HG02943 (cell line): ENCODE results near the gene GPR35.

Experiments used
- ATAC-seq: cut with Tn5 transposase; IDR thresholded peaks from one replicate; pipeline ENCODE4 v1.9.1; 2021; ENCODE audit warnings: mild to moderate bottlenecking, low read depth, moderate library complexity; ENCODE audit not compliant: unreplicated experiment

The GPR35 gene

DNA sequence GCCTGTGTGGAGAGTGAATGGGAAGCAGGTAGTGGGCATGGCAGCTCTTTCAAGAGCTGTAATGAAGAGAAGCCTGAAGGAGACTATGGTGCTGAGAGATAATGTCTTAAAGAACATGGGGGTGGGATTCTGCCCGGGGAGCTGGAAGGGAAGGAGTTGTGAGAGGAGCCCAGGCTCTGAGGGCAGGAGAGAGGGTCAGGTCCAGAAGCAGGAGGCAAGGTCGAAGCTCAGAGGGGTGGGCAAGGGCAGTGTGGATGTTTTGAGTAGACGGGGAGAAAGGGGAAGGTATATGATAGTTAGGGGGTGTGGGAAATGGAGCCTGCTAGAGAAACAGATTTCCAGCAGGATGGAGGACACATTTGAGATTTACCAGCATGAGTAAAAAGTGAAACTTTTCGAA is 36.6 kb upstream of the GPR35 start:
- ATAC-seq = no peak

- no peak for ATAC-seq
Measured at GRCh38 chr2:240589375-240589774, 35.9 kb upstream of the GPR35 start.

DNA sequence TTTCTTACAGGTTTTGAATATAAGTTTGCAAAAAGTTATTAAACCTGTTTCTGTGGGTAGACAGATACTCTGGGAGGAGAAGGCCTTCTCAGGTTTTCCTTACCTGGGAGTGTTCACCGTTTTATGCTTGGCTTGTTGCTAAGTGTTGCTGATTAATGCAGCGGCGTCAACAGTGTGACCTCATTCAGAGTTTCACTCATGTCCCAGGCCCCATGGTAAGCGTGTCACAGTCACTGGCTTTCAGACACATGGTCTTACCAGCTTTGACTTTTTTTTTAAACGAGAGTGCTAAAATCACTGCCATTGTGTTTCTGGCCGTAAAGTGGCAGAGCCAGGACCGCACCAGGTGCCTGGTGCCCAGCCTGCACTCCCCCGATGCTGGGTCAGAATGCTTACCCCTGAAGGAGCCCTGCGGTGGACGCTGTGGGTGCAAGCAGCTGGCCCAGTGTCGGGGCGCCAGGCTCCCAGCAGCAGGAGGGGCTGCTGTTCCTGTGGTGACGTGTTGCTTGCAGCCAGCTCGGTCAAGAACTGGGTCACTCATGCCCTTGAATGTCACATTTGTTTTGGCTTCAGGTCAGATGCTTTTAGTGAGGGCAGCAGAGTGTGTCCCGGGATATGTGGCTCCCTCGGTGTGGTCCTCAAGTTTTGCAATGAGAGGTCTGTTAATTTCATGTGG is 35.3 kb upstream of the GPR35 start:
- ATAC-seq = no peak

DNA sequence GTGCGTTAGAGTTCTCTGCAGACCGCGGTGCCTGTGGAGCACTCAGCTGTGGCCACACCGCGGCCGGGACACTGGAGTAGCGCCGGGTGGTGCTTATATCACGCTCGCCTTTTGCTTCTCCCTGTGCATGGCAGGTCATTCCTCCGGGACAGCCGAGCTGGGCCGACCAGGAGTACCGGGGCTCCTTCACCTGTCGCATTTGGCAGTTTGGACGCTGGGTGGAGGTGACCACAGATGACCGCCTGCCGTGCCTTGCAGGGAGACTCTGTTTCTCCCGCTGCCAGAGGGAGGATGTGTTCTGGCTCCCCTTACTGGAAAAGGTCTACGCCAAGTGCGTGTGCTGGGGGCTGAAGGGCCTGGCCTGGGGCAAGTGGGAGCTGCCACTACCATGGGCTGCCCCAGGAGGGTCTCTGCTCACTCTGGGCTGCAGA is 34.6 kb upstream of the GPR35 start:
- ATAC-seq = no peak

GRCh38 chr2:240591226-240591625 is 34.1 kb upstream of the GPR35 start:
- ATAC-seq = no peak

DNA sequence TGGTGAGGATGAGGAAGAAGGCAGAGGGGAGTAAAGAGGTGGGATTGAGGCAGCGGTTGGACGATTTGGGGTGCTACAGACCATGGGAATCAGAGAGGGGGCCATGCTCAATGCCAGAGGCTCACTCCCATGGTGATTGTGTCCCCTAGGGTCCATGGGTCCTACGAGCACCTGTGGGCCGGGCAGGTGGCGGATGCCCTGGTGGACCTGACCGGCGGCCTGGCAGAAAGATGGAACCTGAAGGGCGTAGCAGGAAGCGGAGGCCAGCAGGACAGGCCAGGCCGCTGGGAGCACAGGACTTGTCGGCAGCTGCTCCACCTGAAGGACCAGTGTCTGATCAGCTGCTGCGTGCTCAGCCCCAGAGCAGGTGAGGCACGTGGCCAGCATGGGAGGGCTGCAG is 33.5 kb upstream of the GPR35 start:
- no peak for ATAC-seq

DNA sequence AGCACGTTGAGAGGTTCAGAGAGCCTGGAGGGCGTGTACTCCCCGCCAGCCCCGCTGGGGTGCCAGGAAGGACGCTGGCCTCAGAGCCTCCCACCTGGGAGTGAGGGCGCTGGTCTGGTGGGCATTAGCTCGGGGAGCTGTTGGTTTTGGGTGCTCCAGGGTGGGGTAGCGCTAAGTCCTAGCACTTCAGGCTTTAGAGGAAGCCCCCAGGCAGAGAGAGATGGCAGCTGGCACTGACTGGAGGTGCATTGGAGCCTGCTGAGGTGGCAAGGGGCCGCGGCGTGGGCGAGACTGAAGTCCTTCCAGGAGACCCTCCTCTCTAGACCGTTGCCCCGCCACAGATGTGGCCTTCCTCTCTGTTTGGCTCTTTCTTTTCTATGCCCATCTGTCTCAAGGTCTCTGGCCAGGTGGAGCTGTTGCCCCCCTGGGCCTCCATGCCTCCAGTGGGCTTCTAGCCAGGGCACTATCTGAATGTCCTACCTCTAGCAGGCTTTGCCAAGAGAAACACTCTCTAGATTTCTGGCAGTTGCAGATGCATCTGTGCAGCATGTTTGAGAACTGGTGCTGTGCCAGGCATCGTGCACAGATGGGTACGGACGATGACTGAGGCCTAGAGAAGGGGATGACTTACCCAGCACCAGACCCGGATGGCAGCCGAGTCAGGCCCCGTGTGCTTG is 32.1 kb upstream of the GPR35 start:
- no peak for ATAC-seq

DNA sequence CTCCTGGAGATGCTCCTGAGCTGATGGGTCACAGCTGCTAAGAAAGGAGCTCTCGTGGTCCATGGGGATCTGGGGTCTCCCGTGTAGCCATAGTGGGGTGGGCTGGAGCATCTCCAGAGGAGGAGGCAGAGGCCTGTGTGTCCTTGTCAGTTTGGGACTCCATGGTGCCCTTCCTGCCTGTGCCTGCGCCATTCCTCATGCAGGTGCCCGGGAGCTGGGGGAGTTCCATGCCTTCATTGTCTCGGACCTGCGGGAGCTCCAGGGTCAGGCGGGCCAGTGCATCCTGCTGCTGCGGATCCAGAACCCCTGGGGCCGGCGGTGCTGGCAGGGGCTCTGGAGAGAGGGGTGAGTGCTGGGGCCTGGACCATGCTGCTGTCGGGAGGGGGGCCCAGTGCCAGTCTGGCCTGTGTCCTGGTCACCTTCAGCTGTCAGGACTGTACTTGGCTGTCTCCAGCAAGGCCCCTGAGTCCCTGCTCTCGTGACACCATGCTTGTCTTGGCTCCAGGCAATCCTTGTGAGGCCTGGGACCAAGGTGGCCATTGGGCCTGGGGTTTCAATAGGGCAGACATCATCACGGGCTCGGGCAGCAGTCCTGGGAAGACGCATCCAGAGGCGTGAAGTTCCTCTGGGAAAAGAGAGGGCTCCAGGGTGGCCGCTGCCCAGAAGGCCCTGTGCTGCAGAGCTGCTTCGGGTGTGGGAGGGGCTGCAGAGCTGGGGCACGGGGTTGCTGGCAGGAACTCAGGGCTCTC is 31.4 kb upstream of the GPR35 start:
- no peak for ATAC-seq

- no peak for ATAC-seq
Measured at GRCh38 chr2:240594511-240595380, 30.5 kb upstream of the GPR35 start.

DNA sequence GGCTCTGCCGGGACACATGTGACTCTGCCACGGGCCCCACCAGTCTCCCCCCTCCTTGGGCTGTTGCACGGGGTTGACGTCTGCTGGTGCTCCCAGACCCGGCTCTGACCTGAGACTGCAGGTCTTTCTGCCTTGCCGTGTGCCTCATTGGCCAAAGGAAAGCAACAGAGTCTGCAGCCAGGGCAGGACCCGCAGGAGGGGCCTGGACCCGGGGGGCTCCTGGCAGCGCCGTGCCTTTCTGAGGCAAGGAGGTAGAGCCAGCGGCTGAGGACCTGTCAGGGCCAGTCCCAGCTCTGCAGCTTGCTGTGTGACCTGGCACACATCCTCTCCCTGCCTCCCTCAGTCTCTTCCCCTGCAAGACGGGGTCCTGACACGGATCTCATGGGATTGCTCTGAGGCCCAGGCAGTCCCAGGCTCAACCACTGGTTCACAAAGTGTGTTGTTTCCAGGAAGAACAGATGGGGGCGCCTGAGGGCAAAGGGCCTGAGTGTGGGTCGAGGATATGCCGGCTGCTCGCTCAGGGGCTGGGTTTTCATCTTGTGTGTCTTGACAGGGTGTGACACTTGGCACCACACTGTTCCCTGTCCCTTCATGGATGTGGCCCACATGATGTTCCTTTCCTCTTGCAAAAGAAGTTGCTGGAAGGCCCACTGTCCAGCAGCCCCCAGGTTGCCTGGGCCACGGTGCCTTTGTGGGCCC is 29.8 kb upstream of the GPR35 start:
- no peak for ATAC-seq

- no peak for ATAC-seq
Measured at GRCh38 chr2:240596080-240596460, 29.2 kb upstream of the GPR35 start.

GRCh38 chr2:240596491-240596931 is 28.8 kb upstream of the GPR35 start:
- ATAC-seq = no peak

DNA sequence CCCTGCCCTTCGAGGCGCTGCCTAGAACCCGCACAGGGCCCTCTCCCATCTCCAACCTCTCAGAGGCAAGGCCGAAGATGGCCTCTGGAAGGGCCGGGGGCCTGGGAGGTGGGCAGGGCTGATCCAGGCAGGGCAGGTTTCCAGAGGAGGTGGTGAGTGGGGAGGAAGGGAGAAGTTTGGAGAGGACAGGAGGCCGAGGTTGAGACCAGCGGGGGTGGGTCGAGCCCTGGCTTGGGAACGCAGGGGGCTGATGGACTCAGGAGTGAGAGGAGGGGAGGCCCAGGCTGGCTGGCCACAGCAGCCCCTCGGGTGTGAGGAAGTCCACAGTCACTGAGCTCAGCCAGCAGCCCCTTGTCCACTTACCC is 28.2 kb upstream of the GPR35 start:
- no peak for ATAC-seq

DNA sequence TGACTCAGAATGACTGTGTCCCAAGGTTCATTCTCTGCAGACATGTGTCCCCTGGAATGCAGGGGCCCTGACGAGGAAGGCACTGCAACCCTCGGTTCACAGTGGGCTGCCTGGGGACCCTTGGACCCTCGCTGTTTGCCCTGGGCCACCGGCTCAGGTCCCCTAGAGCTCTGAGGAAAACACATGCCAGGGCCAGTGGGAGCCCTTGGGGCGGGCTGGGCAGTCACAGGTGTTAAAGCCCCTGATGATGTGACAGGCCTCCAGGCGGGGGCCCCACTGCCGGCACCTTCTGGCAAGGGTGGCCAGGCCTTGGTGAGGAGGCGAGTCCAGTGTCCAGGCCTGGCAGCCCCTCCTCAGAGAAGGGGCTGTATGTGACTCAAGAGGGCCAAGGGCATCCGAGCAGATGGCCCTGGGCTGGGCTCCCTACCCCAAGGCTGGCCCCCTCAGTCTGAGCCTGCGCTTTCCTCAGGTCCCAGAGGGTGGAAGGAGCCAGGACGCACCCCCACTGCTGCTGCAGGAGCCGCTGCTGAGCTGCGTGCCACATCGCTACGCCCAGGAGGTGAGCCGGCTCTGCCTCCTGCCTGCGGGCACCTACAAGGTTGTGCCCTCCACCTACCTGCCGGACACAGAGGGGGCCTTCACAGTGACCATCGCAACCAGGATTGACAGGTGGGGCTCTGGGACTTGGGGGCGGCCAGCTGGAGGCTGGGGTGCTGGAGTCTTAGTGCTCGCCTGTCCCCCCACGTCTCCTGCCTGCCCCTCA is 27.7 kb upstream of the GPR35 start:
- ATAC-seq = no peak

DNA sequence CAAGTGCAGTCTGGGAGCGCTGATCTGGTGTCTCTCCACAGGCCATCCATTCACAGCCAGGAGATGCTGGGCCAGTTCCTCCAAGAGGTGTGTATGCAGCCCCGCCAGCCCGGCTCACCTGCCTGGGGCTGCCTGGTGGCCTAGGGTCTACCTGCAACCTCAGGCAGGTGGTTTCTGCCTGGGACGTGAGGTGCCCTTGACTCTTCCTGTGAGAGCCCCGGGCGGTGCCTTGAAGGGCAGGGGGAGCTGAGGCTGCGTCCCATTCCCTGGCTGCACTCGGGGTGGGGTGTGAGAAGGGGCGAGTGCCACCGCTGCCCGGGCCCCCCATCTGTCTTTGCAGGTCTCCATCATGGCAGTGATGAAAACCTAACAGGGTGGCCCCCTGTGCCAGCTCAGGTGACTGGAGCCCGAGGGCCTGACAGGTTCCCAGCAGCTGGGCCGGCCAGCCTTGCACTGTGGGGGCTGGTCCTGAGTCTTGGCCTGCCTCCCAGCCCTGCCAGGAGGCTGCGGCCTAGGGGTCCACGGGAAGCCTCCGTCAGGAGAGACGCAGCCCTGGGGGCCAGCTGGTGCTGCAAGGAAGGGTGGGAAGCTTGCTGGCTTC is 26.9 kb upstream of the GPR35 start:
- no peak for ATAC-seq

GRCh38 chr2:240599141-240599583 is 26.1 kb upstream of the GPR35 start:
- ATAC-seq = no peak

DNA sequence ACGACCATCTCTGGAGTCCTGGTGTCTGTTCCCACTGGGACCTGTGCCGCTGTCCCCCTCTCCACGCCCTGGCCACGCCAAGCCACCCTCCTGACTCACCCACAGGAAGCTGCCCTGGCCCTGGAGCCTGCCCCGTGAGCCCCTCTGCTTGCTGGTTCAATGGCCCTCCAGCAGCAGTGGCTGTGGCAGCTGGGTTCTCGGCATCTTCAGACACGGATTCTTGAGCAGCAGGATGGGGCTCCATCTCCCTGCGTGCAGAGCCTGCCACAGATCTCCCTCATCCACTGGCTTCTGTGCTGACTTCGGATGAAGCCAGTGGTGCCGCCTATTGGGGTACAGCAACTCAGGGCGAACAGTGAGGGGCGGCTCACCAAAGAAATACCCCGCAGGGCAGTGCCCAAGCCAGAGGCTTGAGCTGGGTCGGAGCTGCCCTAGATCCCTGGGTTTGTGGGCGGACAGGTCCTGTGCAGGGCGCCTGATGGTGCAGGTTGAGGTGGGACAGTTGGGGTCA is 24.8 kb upstream of the GPR35 start:
- no peak for ATAC-seq

- ATAC-seq = no peak
Measured at GRCh38 chr2:240601061-240601830, 24.0 kb upstream of the GPR35 start.
